Measurements from ENCODE around the gene GLT8D1. TPM values are rescaled to one million over a fixed set of nuclear protein-coding genes. Genes with fewer than 3 reads are reported as not detected.
A peak's percentile ranks its signal among the peaks of the same experiment; 100 is the strongest.

The GLT8D1 gene
- total and polyA plus RNA-seq, 9 of the 15 experiments (the other 6 are each of a cell fraction or from before 2014, with no cell fraction given) = 14.1 to 65.9 (median 33.7) TPM

DNA sequence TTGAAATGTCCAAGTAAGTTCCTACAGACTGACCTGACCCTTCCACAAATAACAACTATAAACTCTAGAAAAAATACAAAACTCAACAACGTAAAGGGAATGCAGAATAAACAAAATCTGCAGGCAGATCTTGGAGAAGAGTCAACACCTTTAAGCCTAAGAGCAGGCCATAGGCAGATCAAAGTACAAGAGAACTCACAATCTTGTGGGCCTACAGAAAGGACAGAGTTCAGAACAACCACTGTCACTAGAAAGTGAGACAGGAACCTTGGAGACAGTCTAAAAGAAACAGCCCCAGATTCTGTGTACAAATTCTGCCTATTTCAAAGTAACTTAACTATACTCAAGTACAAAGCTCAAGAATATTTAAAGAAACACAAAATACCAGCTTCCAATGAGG, 34.1 kb upstream of the GLT8D1 start:
- Histone ChIP-seq H3K9me3 (replicated peaks; ENCODE audit: control insufficient read depth, insufficient read depth, low read depth, low read length) (no peaks in the 10 kb centered on the region), H4K20me1 (replicated peaks; ENCODE audit: control insufficient read depth, insufficient read depth, low read length) (no peaks in the 10 kb centered on the region), H2AFZ (ENCODE audit: low read depth, low read length) (no peak overlapping the region), H3K9me1 (ENCODE audit: control insufficient read depth, insufficient read depth, low read length) (no peaks in the 10 kb centered on the region), H3K27me3 (ENCODE audit: control insufficient read depth in 2 of 2, insufficient read depth in 2 of 2, low read length in 2 of 2) (no peaks in the 10 kb centered on the region), H3K36me3 (ENCODE audit: control insufficient read depth, insufficient read depth, low read length) (peaks cover 54% of the 10 kb centered on the region), H3K27ac (ENCODE audit: extremely low read depth, low read depth, low read length) (no peak overlapping the region), H3K4me3 (no peak overlapping the region), H3K79me2 (ENCODE audit: control insufficient read depth, insufficient read depth, low read length) (no peaks in the 10 kb centered on the region), H3K4me1 (replicated peaks in 1 of 2; ENCODE audit: control insufficient read depth in 2 of 2, insufficient read depth in 2 of 2, low read length in 2 of 2) (no peaks in the 10 kb centered on the region), H3K4me2 (ENCODE audit: insufficient read depth, low read length) (no peak overlapping the region), H3K9ac (ENCODE audit: insufficient read depth in 1 of 2, low read depth in 2 of 2, low read length in 2 of 2) (no peak overlapping the region)
- in situ Hi-C loops (cut with MboI) (no loop called here), intact Hi-C loops (cut with micrococcal nuclease) (loop anchor here (5.0 to 10.0 kb wide), 2 partner anchors 93 to 335 kb away; partner anchors contain the start of gene ITIH4)
- ATAC-seq = no peak
- TF ChIP-seq ZNF133 (CRISPR knock-in tag; IDR thresholded peaks at IDR 0.05) (no peak), GATAD2A (IDR thresholded peaks at IDR 0.05) (no peak)
- no peak for FAIRE-seq
- BruUV-seq (replicated peaks) = no TSS peak
- ChIA-PET POLR2A (no interaction called here), CTCF (ENCODE audit: low intra/inter-chr PET ratio) (no interaction called here)
- no peak for DNase-seq (ENCODE audit: extremely low read depth in 1 of 4, low spot score in 3 of 4)
- WGBS (ENCODE audit: insufficient coverage, low coverage, missing lambda C conversion rate) = 50% methylated on average over 1 of the region's 1 CpG

DNA sequence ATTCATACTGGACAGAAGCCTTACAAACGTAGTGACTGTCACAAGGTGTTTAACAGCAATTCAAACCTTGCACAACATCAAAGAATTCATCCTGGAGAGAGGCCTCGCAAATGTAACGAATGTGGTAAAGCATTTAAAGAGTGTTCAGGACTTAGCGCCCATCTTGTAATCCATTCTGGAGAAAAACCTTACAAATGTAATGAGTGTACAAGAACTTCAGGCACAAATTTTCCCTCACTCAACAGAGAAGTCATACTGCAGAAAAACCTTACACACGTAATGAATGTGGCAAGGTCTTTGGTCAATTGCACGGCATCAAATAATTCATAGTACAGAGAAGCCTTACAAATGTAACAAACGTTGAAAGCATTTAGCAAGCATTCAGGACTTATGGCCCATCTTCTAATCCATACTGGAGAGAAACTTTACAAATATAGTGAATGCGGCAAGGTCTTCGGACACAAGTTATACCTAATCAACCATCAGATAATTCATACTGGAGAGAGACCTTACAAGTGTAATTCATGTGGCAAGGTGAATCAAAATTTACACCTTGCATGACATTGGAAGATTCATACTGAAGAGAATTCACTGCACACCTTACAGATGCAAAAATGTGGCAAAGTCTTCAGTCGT, 27.8 kb upstream of the GLT8D1 start:
- intact Hi-C loops (cut with micrococcal nuclease) = no loop called here
- no peaks in the 10 kb centered on the region for H3K9me1 ChIP-seq (ENCODE audit: control insufficient read depth, insufficient read depth, low read length)
- 91% methylated on average over 10 of the region's 10 CpGs for WGBS (ENCODE audit: insufficient coverage, low coverage, missing lambda C conversion rate)
- H3K79me2 ChIP-seq (ENCODE audit: control insufficient read depth, insufficient read depth, low read length) = no peaks in the 10 kb centered on the region
- no peaks in the 10 kb centered on the region for H3K4me1 ChIP-seq (replicated peaks in 1 of 2; ENCODE audit: control insufficient read depth in 2 of 2, insufficient read depth in 2 of 2, low read length in 2 of 2)
- peaks cover 36% of the 10 kb centered on the region; the same call in 2 of the 3 replicates for H3K36me3 ChIP-seq (ENCODE audit: control insufficient read depth, insufficient read depth, low read length)
- ChIA-PET CTCF (ENCODE audit: low intra/inter-chr PET ratio) (no interaction called here), POLR2A (no interaction called here)
- TF ChIP-seq RBM14 (IDR thresholded peaks at IDR 0.05; ENCODE audit: borderline replicate concordance, insufficient read depth, low read depth, low read length) (no peak), ZNF274 (IDR thresholded peaks at IDR 0.05; ENCODE audit: borderline replicate concordance, low read depth, low read length) (peak; percentile 85)
- no peak overlapping the region for H3K9ac ChIP-seq (ENCODE audit: insufficient read depth in 1 of 2, low read depth in 2 of 2, low read length in 2 of 2)
- no TSS peak for BruUV-seq (replicated peaks)
- H3K4me2 ChIP-seq (ENCODE audit: insufficient read depth, low read length) = no peak overlapping the region
- no peak for DNase-seq (ENCODE audit: extremely low read depth in 1 of 4, low spot score in 3 of 4)
- no peak for FAIRE-seq
- no peaks in the 10 kb centered on the region for H4K20me1 ChIP-seq (replicated peaks; ENCODE audit: control insufficient read depth, insufficient read depth, low read length)
- H3K4me3 ChIP-seq = no peak overlapping the region
- H3K9me3 ChIP-seq (replicated peaks; ENCODE audit: control insufficient read depth, insufficient read depth, low read depth, low read length) = no peaks in the 10 kb centered on the region; the same call in 1 of the 2 replicates
- no peaks in the 10 kb centered on the region for H3K27me3 ChIP-seq (ENCODE audit: control insufficient read depth in 2 of 2, insufficient read depth in 2 of 2, low read length in 2 of 2)
- in situ Hi-C loops (cut with MboI) = no loop called here
- ATAC-seq = no peak
- no peak overlapping the region for H2AFZ ChIP-seq (ENCODE audit: low read depth, low read length)
- H3K27ac ChIP-seq (ENCODE audit: extremely low read depth, low read depth, low read length) = no peak overlapping the region
